Ovary (tissue), 9 donors: ENCODE measurements around the gene LCE3B. TPM values are rescaled to one million over a fixed set of nuclear protein-coding genes. Genes with fewer than 3 reads are reported as not detected.

ENCODE experiments used
- DNase-seq, 5 donors: peaks; one replicate each; pipeline ENCODE4 v3.0.0-alpha.2; 2019 to 2020
- H3K27ac ChIP-seq, 2 donors: fragments of 200-600 bp; one replicate each; pipeline versions ENCODE4 v1.5.1 to v1.8.0; 2019 to 2022
- H3K27me3 ChIP-seq: fragments of 200-600 bp; one replicate; pipeline ENCODE4 v1.8.0; 2022
- H3K36me3 ChIP-seq: fragments of 200-600 bp; sonication (generic); one replicate; pipeline ENCODE4 v1.5.1; 2019
- H3K4me1 ChIP-seq: one replicate; pipeline ENCODE4 v1.8.1; 2013; ENCODE audit warnings: mild to moderate bottlenecking, moderate library complexity; ENCODE audit not compliant: insufficient read depth
- H3K4me3 ChIP-seq: fragments of 200-600 bp; sonication (generic); one replicate; pipeline ENCODE4 v1.5.1; 2017
- H3K9me3 ChIP-seq, 2 donors: fragments of 200-600 bp in 1 of 2; sonication (generic) in 1 of 2; one replicate each; pipeline versions ENCODE4 v1.5.1 to v1.8.1; 2013 to 2019; ENCODE audit warnings: mild to moderate bottlenecking in 1 of 2, moderate library complexity in 1 of 2
- EP300 ChIP-seq: sonication (generic); formaldehyde crosslinking; IDR thresholded peaks from one replicate; pipeline ENCODE4 v1.6.1; 2017; ENCODE audit warnings: antibody characterized with exemption
- POLR2A ChIP-seq: fragments of 450-650 bp; IDR thresholded peaks from one replicate; pipeline ENCODE4 v1.6.1; 2017; ENCODE audit warnings: antibody characterized with exemption, mild to moderate bottlenecking, moderate library complexity
- WGBS, 3 donors: extraction: QIAGEN DNeasy Blood & Tissue Kit in 1 of 3; methylation state at CpG; one replicate each; pipeline versions ENCODE4 v1.1.5 to v1.1.7; 2013 to 2017; 5-methylcytosine and 5-hydroxymethylcytosine counted together
- intact Hi-C, 4 donors: fragments of 100-400 bp; cut with DNase I; formaldehyde crosslinking; loops; one replicate each; pipeline versions ENCODE4 v1.11.0 to v1.15.1; 2022 to 2023
- polyA plus RNA-seq, 2 donors: library from polyadenylated mRNA; stranded (reverse); fragments of 200-250 nt in 1 of 2; fragments of 350-450 nt in 1 of 2; fragmentation: Illumina TruSeq in 1 of 2; extraction: RNeasy Lipid Tissue Mini Kit (QIAGEN cat#74804) in 1 of 2; gene quantifications; one replicate each; pipeline ENCODE4 v1.2.3, GENCODE V29; 2013 to 2014
- total RNA-seq, 7 donors: library from RNA; depleted of rRNA in 2 of 7; stranded (reverse); fragments of >200 nt in 2 of 7; fragmentation: NEBNext Ultra II Directional in 3 of 7; extraction: Animal tissue kit (Norgen Biotek cat#: 25700) in 3 of 7; gene quantifications; one replicate each; pipeline versions ENCODE4 v1.1.0 to v1.2.4, GENCODE V29; 2016 to 2023
- TF ChIP-seq, protein P1 (sequence below), 3 donors: fragments of 450-650 bp in 2 of 3; fragments of 200-600 bp in 1 of 3; IDR thresholded peaks; one replicate each; pipeline versions ENCODE4 v1.5.1 to v1.8.0; 2016 to 2022; ENCODE audit warnings: antibody characterized with exemption in 3 of 3, mild to moderate bottlenecking in 1 of 3
- donor health status: DM: no; HTN: no; CAD: no; lungs with moderate emphysema.
- donor health status: DM: no; HTN: no; CAD: no.
- donor health status: Bipolar disorder and iron deficiency.
- donor health status: DM: yes; HTN: yes; CAD: no.
- donor health status: DM: no; HTN: no; CAD: no.
- donor health status: DM: yes; HTN: yes; CAD: no.

LCE3B gene
- total and polyA plus RNA-seq, 9 donors, result not detected

GRCh38 chr1:152643945-152644344, 30.3 kb downstream of the LCE3B start:
- intact Hi-C loops, result no loop called here
- 29 to 56% (median 48%) methylated on average over 3 of the region's 3 CpGs for WGBS, 3 donors

GRCh38 chr1:152645146-152645545, 31.5 kb downstream of the LCE3B start:
- H3K9me3 ChIP-seq, result no peaks in the 10 kb centered on the region
- no peaks in the 10 kb centered on the region for H3K36me3 ChIP-seq
- no peak for DNase-seq
- H3K4me3 ChIP-seq, result no peak overlapping the region
- no peaks in the 10 kb centered on the region for H3K4me1 ChIP-seq
- no peak for TF ChIP-seq POLR2A
- TF ChIP-seq, protein P1, sequence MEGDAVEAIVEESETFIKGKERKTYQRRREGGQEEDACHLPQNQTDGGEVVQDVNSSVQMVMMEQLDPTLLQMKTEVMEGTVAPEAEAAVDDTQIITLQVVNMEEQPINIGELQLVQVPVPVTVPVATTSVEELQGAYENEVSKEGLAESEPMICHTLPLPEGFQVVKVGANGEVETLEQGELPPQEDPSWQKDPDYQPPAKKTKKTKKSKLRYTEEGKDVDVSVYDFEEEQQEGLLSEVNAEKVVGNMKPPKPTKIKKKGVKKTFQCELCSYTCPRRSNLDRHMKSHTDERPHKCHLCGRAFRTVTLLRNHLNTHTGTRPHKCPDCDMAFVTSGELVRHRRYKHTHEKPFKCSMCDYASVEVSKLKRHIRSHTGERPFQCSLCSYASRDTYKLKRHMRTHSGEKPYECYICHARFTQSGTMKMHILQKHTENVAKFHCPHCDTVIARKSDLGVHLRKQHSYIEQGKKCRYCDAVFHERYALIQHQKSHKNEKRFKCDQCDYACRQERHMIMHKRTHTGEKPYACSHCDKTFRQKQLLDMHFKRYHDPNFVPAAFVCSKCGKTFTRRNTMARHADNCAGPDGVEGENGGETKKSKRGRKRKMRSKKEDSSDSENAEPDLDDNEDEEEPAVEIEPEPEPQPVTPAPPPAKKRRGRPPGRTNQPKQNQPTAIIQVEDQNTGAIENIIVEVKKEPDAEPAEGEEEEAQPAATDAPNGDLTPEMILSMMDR (IDR thresholded peaks at IDR 0.05), result no peak
- TF ChIP-seq EP300, result no peak
- H3K27me3 ChIP-seq, result no peaks in the 10 kb centered on the region
- 39 to 50% (median 47%) methylated on average over 3 of the region's 3 CpGs for WGBS, 3 donors
- intact Hi-C loops, result no loop called here
- H3K27ac ChIP-seq, result no peak overlapping the region

More at GRCh38 chr1:152643945-152644344, 30.3 kb downstream of the LCE3B start:
- H3K4me3 ChIP-seq, result no peak overlapping the region
- no peaks in the 10 kb centered on the region for H3K4me1 ChIP-seq
- no peak overlapping the region for H3K27ac ChIP-seq
- no peaks in the 10 kb centered on the region for H3K9me3 ChIP-seq
- TF ChIP-seq, protein P1 (IDR thresholded peaks at IDR 0.05), result no peak
- TF ChIP-seq POLR2A (no peak), EP300 (no peak)
- H3K36me3 ChIP-seq, result no peaks in the 10 kb centered on the region
- DNase-seq, result no peak
- no peaks in the 10 kb centered on the region for H3K27me3 ChIP-seq

GRCh38 chr1:152646656-152647055, 33.0 kb downstream of the LCE3B start:
- Histone ChIP-seq H3K27me3 (no peaks in the 10 kb centered on the region), H3K4me1 (no peaks in the 10 kb centered on the region), H3K36me3 (no peaks in the 10 kb centered on the region), H3K27ac (no peak overlapping the region), H3K9me3 (no peaks in the 10 kb centered on the region), H3K4me3 (no peak overlapping the region)
- no peak for DNase-seq
- intact Hi-C loops, result no loop called here
- TF ChIP-seq, protein P1 (IDR thresholded peaks at IDR 0.05), result no peak
- no peak for TF ChIP-seq EP300
- TF ChIP-seq POLR2A, result no peak

DNA sequence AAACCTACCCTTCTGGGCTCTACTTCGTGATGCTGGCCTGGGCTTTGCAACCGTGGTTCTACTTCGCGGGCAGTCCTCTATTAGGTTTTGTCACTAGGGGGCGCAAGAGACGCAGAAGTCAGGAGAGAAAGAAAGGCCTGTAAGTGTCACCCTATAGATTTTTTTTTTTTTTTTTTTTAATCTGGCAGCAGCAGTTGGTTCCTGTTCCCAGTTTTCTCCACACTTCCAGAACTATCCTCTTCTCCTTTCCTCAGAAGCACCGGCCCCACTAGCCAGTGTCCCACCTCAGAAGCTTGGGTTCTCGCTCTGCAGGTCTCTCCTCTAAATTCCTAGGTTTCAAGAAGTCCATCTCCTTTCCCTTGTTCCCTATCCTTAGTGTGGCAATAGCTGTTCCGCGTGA, 40.5 kb downstream of the LCE3B start:
- TF ChIP-seq EP300 (no peak), POLR2A (no peak)
- TF ChIP-seq, protein P1 (IDR thresholded peaks at IDR 0.05), result no peak
- H3K36me3 ChIP-seq, result no peaks in the 10 kb centered on the region
- H3K4me3 ChIP-seq, result no peak overlapping the region
- no peak overlapping the region for H3K27ac ChIP-seq
- no peaks in the 10 kb centered on the region for H3K9me3 ChIP-seq
- H3K27me3 ChIP-seq, result no peaks in the 10 kb centered on the region
- intact Hi-C loops, result no loop called here
- no peaks in the 10 kb centered on the region for H3K4me1 ChIP-seq
- DNase-seq, result no peak
- WGBS, 3 donors, result 32 to 37% (median 32%) methylated on average over 10 of the region's 10 CpGs

- no peak for TF ChIP-seq EP300
- TF ChIP-seq POLR2A, result no peak
- TF ChIP-seq, protein P1 (IDR thresholded peaks at IDR 0.05), result no peak
Observed at GRCh38 chr1:152656459-152656858, 42.8 kb downstream of the LCE3B start.

More at GRCh38 chr1:152656459-152656858, 42.8 kb downstream of the LCE3B start:
- Histone ChIP-seq H3K36me3 (no peaks in the 10 kb centered on the region), H3K27me3 (no peaks in the 10 kb centered on the region), H3K27ac (no peak overlapping the region), H3K9me3 (no peaks in the 10 kb centered on the region), H3K4me3 (no peak overlapping the region), H3K4me1 (no peaks in the 10 kb centered on the region)
- 62 to 85% (median 84%) methylated on average over 2 of the region's 2 CpGs for WGBS, 3 donors
- no peak for DNase-seq
- intact Hi-C loops, result no loop called here
